Neural progenitor cell (in vitro differentiated cells): ENCODE data around the gene CLDN1. TPM values are rescaled to one million over a fixed set of nuclear protein-coding genes. Genes with fewer than 3 reads are reported as not detected.

Experiments used
- DNase-seq: peaks from one replicate; pipeline ENCODE4 v3.0.0-alpha.2; 2016; ENCODE audit warnings: low spot score
- H2AFZ ChIP-seq: fragments of 200-600 bp; sonication (generic); replicated peaks from 2 replicates; pipeline ENCODE4 v1.6.1; 2016; ENCODE audit warnings: antibody characterized with exemption
- H3F3A ChIP-seq: fragments of 200-600 bp; sonication (generic); 2 replicates; pipeline ENCODE4 v1.6.1; 2016; ENCODE audit warnings: antibody characterized with exemption, low read depth
- H3K27ac ChIP-seq: fragments of 200-600 bp; sonication (generic); 2 replicates; pipeline ENCODE4 v1.5.1; 2016; ENCODE audit warnings: mild to moderate bottlenecking
- H3K27me3 ChIP-seq: fragments of 200-600 bp; sonication (generic); 2 replicates; pipeline ENCODE4 v1.6.1; 2016; ENCODE audit warnings: mild to moderate bottlenecking, moderate library complexity
- H3K36me3 ChIP-seq: fragments of 200-600 bp; sonication (generic); 2 replicates; pipeline ENCODE4 v1.5.1; 2016
- H3K4me1 ChIP-seq: fragments of 200-600 bp; sonication (generic); 2 replicates; pipeline ENCODE4 v1.6.1; 2016; ENCODE audit warnings: mixed run types
- H3K4me2 ChIP-seq: fragments of 200-600 bp; sonication (generic); 2 replicates; pipeline ENCODE4 v1.6.1; 2016
- H3K4me3 ChIP-seq: fragments of 200-600 bp; sonication (generic); 2 replicates; pipeline ENCODE4 v1.5.1; 2016
- H3K79me2 ChIP-seq: fragments of 200-600 bp; sonication (generic); 2 replicates; pipeline ENCODE4 v1.6.1; 2016; ENCODE audit warnings: low read depth
- H3K9ac ChIP-seq: fragments of 200-600 bp; sonication (generic); 2 replicates; pipeline ENCODE4 v1.6.1; 2016
- H3K9me3 ChIP-seq: fragments of 200-600 bp; sonication (generic); 2 replicates; pipeline ENCODE4 v1.5.1; 2016; ENCODE audit warnings: low read depth
- H4K20me1 ChIP-seq: fragments of 200-600 bp; sonication (generic); 2 replicates; pipeline ENCODE4 v1.6.1; 2016; ENCODE audit warnings: low read depth
- H3K27ac Mint-ChIP-seq: 3 replicates; pipeline ENCODE4 v1.8.0; 2021; ENCODE audit warnings: mixed read lengths
- H3K27me3 Mint-ChIP-seq: 2 replicates; pipeline ENCODE4 v1.8.0; 2022; ENCODE audit warnings: low read depth, mild to moderate bottlenecking, inconsistent platforms, moderate library complexity, mixed read lengths; ENCODE audit not compliant: insufficient read depth
- H3K36me3 Mint-ChIP-seq: 3 replicates; pipeline ENCODE4 v1.8.0; 2021; ENCODE audit warnings: mixed read lengths
- H3K4me1 Mint-ChIP-seq: 3 replicates; pipeline ENCODE4 v1.8.0; 2021; ENCODE audit warnings: mixed read lengths
- H3K4me3 Mint-ChIP-seq: 3 replicates; pipeline ENCODE4 v1.8.0; 2021; ENCODE audit warnings: mild to moderate bottlenecking, moderate library complexity, mixed read lengths
- H3K9me3 Mint-ChIP-seq: 3 replicates; pipeline ENCODE4 v1.8.0; 2020; ENCODE audit warnings: mixed read lengths
- EZH2 ChIP-seq: fragments of 200-600 bp; sonication (generic); IDR thresholded peaks from 2 replicates; pipeline ENCODE4 v1.6.1; 2017; ENCODE audit warnings: antibody characterized with exemption, mild to moderate bottlenecking, moderate library complexity
- EZH2phosphoT487 ChIP-seq: fragments of 200-600 bp; sonication (generic); IDR thresholded peaks from 2 replicates; pipeline ENCODE4 v1.6.1; 2017; ENCODE audit warnings: antibody characterized with exemption
- total RNA-seq: library from RNA; depleted of rRNA; stranded (reverse); fragments of >200 nt; gene quantifications from 2 replicates; pipeline ENCODE4 v1.2.3, GENCODE V29; 2015; ENCODE audit warnings: low replicate concordance
- TF ChIP-seq, protein P1 (sequence below): fragments of 200-600 bp; sonication (generic); IDR thresholded peaks from 2 replicates; pipeline ENCODE4 v1.5.1; 2017; ENCODE audit warnings: antibody characterized with exemption, mild to moderate bottlenecking

Gene CLDN1
- total RNA-seq, 1 donor from 2014 or later: 0.24 TPM

DNA sequence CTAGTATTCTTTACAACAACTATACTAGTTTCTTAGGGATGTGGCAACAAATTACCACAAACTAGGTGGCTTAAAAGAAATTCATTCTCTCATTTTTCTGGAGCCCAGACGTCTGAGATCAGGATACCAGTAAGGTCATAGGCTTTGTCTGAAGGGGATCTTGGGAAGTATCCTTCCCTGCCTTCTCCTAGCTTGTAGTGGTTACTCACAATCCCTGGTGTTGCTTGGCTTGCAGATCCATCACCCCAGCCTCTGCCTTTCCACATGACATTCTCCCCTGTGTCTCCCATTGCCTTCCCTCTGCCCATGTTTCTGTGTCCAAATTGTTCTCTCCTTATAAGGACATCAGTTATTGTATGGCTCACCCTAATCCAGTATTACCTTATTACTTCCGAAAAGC lies 24.3 kb upstream of the CLDN1 start:
- TF ChIP-seq, protein P1, sequence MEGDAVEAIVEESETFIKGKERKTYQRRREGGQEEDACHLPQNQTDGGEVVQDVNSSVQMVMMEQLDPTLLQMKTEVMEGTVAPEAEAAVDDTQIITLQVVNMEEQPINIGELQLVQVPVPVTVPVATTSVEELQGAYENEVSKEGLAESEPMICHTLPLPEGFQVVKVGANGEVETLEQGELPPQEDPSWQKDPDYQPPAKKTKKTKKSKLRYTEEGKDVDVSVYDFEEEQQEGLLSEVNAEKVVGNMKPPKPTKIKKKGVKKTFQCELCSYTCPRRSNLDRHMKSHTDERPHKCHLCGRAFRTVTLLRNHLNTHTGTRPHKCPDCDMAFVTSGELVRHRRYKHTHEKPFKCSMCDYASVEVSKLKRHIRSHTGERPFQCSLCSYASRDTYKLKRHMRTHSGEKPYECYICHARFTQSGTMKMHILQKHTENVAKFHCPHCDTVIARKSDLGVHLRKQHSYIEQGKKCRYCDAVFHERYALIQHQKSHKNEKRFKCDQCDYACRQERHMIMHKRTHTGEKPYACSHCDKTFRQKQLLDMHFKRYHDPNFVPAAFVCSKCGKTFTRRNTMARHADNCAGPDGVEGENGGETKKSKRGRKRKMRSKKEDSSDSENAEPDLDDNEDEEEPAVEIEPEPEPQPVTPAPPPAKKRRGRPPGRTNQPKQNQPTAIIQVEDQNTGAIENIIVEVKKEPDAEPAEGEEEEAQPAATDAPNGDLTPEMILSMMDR: no peak
- no peak for TF ChIP-seq EZH2phosphoT487
- no peak for TF ChIP-seq EZH2
- H3K36me3 ChIP-seq: no peaks in the 10 kb centered on the region
- no peaks in the 10 kb centered on the region for H3K9me3 ChIP-seq
- no peak overlapping the region for H3K9ac ChIP-seq
- no peak overlapping the region for H3K27ac Mint-ChIP-seq
- H3K4me1 Mint-ChIP-seq: peaks cover 11% of the 10 kb centered on the region
- H3K4me3 ChIP-seq: no peak overlapping the region
- H3F3A ChIP-seq: no peaks in the 10 kb centered on the region
- no peak overlapping the region for H3K27ac ChIP-seq
- no peak for DNase-seq
- no peak overlapping the region for H2AFZ ChIP-seq
- peaks cover 9% of the 10 kb centered on the region for H3K9me3 Mint-ChIP-seq
- no peaks in the 10 kb centered on the region for H4K20me1 ChIP-seq
- H3K36me3 Mint-ChIP-seq: no peaks in the 10 kb centered on the region
- H3K4me1 ChIP-seq: no peaks in the 10 kb centered on the region
- H3K4me2 ChIP-seq: no peak overlapping the region
- no peak overlapping the region for H3K4me3 Mint-ChIP-seq
- H3K79me2 ChIP-seq: no peaks in the 10 kb centered on the region
- H3K27me3 Mint-ChIP-seq: no peaks in the 10 kb centered on the region
- no peaks in the 10 kb centered on the region for H3K27me3 ChIP-seq

DNA sequence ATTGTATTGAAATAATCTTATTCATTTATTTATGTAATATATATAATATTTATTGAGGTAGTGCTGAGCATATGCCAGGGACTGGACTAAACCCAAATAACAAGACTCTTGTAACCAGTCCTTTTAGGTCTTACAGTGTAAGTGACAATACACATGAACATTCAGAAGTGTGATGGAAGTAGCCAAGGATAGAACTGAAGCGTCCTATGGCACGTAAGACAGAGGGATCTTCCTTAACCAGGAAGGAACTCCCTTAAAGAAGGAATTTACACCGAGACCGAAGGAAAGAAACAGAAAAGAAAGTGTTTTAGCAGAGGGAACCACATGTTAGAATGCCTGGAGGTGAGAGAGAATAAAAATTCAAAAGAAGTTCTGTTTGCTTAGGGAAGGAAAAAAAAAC lies 23.6 kb upstream of the CLDN1 start:
- no peaks in the 10 kb centered on the region for H3K36me3 ChIP-seq
- H3K27ac ChIP-seq: no peak overlapping the region
- Mint-ChIP-seq H3K36me3 (no peaks in the 10 kb centered on the region), H3K9me3 (peaks cover 10% of the 10 kb centered on the region), H3K4me1 (peaks cover 11% of the 10 kb centered on the region), H3K27me3 (no peaks in the 10 kb centered on the region), H3K27ac (no peak overlapping the region), H3K4me3 (no peak overlapping the region)
- H3K27me3 ChIP-seq: no peaks in the 10 kb centered on the region
- H3K4me1 ChIP-seq: no peaks in the 10 kb centered on the region
- H3F3A ChIP-seq: no peaks in the 10 kb centered on the region
- H3K79me2 ChIP-seq: no peaks in the 10 kb centered on the region
- TF ChIP-seq EZH2: no peak
- TF ChIP-seq, protein P1: no peak
- TF ChIP-seq EZH2phosphoT487: no peak
- no peaks in the 10 kb centered on the region for H4K20me1 ChIP-seq
- no peaks in the 10 kb centered on the region for H3K9me3 ChIP-seq
- no peak overlapping the region for H3K4me3 ChIP-seq
- no peak overlapping the region for H2AFZ ChIP-seq
- H3K9ac ChIP-seq: no peak overlapping the region
- no peak for DNase-seq
- H3K4me2 ChIP-seq: no peak overlapping the region

DNA sequence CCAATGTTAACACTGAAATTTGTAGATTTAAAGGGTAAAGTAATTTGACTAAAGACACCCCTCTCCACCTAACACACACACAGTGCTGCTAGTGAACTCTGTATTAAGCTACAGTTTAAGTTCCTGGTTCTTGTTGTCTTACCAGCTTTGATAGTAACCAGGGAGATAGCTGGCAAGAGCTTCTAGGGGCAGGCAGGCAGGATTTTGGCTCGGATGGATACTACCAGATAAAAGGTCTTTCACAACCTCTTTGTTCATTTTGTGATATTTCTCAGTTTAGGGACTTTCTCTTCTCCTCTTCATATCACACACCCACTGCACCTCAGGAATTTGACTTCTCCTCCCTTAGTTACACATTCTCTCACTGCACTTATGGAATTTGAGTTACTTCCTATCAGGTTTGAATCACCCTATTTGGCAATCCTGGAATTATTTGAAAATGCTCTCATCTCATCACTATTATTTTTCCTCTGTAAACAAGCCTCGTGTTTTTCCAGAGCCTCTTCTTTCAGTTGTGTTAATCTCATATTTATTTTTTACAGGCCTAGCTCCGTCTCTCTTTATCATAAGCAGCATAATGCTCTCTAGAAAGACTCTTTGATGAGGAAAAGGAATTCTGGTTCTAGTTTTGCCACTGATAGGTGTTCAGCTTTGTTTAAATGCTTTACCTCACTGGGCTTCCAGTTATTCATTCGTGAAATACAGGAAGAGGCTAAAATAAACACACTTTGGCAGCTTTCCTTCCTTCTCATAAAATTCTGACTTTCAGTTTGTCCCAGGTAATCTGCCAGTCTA lies 23.0 kb upstream of the CLDN1 start:
- Histone ChIP-seq H3K9me3 (no peaks in the 10 kb centered on the region), H3K9ac (no peak overlapping the region), H3K36me3 (no peaks in the 10 kb centered on the region), H3K79me2 (no peaks in the 10 kb centered on the region), H3K27ac (no peak overlapping the region), H4K20me1 (no peaks in the 10 kb centered on the region), H3K4me1 (no peaks in the 10 kb centered on the region), H3K4me3 (no peak overlapping the region), H3K27me3 (no peaks in the 10 kb centered on the region), H3K4me2 (no peak overlapping the region), H2AFZ (no peak overlapping the region), H3F3A (no peaks in the 10 kb centered on the region)
- Mint-ChIP-seq H3K27ac (peak overlapping the region; percentile 43), H3K9me3 (peaks cover 13% of the 10 kb centered on the region), H3K4me1 (peaks cover 11% of the 10 kb centered on the region), H3K27me3 (no peaks in the 10 kb centered on the region), H3K4me3 (no peak overlapping the region), H3K36me3 (no peaks in the 10 kb centered on the region)
- TF ChIP-seq EZH2 (no peak), EZH2phosphoT487 (no peak)
- TF ChIP-seq, protein P1: no peak
- DNase-seq: peak; percentile 12
